ENCODE data around the gene TEDC1. TPM values are rescaled to one million over a fixed set of nuclear protein-coding genes. Genes with fewer than 3 reads are reported as not detected.

Gene TEDC1
- total RNA-seq, 1 donor: 7.3 TPM

GRCh38 chr14:105466531-105467248, 24.4 kb upstream of the TEDC1 start:
- no peak for DNase-seq (ENCODE audit: low read depth)
- no peak for TF ChIP-seq CTCF (IDR thresholded peaks at IDR 0.05; ENCODE audit: insufficient read depth, low read depth, low read length)
- H3K4me3 ChIP-seq (ENCODE audit: low read depth, low read length): no peak overlapping the region

- DNase-seq (ENCODE audit: low read depth): no peak
- H3K4me3 ChIP-seq (ENCODE audit: low read depth, low read length): no peak overlapping the region
- TF ChIP-seq CTCF (IDR thresholded peaks at IDR 0.05; ENCODE audit: insufficient read depth, low read depth, low read length): no peak
Observed at GRCh38 chr14:105467249-105467941, 23.7 kb upstream of the TEDC1 start.

- no peak for DNase-seq (ENCODE audit: low read depth)
- H3K4me3 ChIP-seq (ENCODE audit: low read depth, low read length): no peak overlapping the region
- no peak for TF ChIP-seq CTCF (IDR thresholded peaks at IDR 0.05; ENCODE audit: insufficient read depth, low read depth, low read length)
Observed at GRCh38 chr14:105467942-105468471, 23.0 kb upstream of the TEDC1 start.

GRCh38 chr14:105468621-105469241, 22.3 kb upstream of the TEDC1 start:
- DNase-seq (ENCODE audit: low read depth): no peak
- no peak for TF ChIP-seq CTCF (IDR thresholded peaks at IDR 0.05; ENCODE audit: insufficient read depth, low read depth, low read length)
- no peak overlapping the region for H3K4me3 ChIP-seq (ENCODE audit: low read depth, low read length)

- no peak for TF ChIP-seq CTCF (IDR thresholded peaks at IDR 0.05; ENCODE audit: insufficient read depth, low read depth, low read length)
- no peak for DNase-seq (ENCODE audit: low read depth)
- no peak overlapping the region for H3K4me3 ChIP-seq (ENCODE audit: low read depth, low read length)
Observed at GRCh38 chr14:105469456-105470349, 21.3 kb upstream of the TEDC1 start.

All from fibroblast of villous mesenchyme (primary cell).